ENCODE measurements around the gene RASL12.

GRCh38 chr15:65050270-65050669 is 17.5 kb downstream of the RASL12 start:
- TF ChIP-seq, protein P1, sequence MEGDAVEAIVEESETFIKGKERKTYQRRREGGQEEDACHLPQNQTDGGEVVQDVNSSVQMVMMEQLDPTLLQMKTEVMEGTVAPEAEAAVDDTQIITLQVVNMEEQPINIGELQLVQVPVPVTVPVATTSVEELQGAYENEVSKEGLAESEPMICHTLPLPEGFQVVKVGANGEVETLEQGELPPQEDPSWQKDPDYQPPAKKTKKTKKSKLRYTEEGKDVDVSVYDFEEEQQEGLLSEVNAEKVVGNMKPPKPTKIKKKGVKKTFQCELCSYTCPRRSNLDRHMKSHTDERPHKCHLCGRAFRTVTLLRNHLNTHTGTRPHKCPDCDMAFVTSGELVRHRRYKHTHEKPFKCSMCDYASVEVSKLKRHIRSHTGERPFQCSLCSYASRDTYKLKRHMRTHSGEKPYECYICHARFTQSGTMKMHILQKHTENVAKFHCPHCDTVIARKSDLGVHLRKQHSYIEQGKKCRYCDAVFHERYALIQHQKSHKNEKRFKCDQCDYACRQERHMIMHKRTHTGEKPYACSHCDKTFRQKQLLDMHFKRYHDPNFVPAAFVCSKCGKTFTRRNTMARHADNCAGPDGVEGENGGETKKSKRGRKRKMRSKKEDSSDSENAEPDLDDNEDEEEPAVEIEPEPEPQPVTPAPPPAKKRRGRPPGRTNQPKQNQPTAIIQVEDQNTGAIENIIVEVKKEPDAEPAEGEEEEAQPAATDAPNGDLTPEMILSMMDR (IDR thresholded peaks at IDR 0.05), result no peak
- TF ChIP-seq POLR2A (IDR thresholded peaks at IDR 0.05) (no peak), POLR2AphosphoS5 (IDR thresholded peaks at IDR 0.05) (no peak)

All from prostate gland (tissue), 2 donors.